ENCODE data around the gene CYP26B1.
A peak's percentile ranks its signal among the peaks of the same experiment; 100 is the strongest.

The CYP26B1 gene

DNA sequence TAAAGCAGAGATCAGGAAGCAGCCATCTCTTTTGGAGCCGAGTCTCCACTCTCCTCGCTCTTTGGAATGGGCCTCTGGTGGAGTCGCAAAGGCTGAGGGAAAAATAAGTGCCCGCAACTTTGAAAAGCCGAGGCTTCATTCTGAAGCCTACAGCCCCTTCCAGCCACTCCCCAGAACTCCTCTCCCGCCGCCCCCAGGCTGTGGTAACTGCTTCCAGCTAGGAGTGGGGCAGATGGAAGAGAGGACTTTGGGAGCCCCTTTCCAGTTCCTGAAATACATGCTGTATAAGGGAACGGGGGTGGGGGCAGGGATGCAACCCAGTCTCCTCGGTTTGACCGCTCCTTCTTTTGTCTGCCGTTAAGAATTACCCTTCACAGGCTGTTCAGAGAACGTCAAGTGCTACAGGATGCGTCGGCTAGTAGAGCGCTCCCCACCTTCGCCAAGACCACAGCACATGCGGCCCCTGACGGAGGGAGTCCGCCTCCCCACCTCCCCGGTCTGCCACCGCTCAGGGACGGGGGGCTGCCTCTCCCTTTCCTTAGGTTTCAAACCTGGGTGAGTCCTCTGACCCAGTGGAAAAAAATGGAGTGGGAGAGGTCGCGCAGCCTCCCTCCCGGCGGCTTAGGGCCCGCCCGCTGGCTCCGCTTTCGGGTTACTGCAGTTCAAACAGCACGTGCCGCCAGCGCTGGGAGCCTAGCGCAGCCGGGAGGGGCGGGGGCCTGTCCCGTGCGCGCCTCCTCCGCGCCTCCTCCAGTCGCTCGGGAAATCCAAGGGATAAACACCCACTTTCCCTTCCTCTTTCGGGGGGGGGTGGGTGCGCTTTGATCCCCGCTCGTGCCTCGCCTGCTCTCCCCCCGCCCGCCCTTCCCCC, 4.9 kb downstream of the CYP26B1 start:
- ATAC-seq, result 0 out of 3 replicates have a peak, but pooled peaks have one; percentile 12
- TF ChIP-seq ZFP30 (CRISPR knock-in tag; IDR thresholded peaks at IDR 0.05) (peak; percentile 2; the same call in 1 of the 2 replicates), CSDC2 (CRISPR knock-in tag; IDR thresholded peaks at IDR 0.05) (no peak)

DNA sequence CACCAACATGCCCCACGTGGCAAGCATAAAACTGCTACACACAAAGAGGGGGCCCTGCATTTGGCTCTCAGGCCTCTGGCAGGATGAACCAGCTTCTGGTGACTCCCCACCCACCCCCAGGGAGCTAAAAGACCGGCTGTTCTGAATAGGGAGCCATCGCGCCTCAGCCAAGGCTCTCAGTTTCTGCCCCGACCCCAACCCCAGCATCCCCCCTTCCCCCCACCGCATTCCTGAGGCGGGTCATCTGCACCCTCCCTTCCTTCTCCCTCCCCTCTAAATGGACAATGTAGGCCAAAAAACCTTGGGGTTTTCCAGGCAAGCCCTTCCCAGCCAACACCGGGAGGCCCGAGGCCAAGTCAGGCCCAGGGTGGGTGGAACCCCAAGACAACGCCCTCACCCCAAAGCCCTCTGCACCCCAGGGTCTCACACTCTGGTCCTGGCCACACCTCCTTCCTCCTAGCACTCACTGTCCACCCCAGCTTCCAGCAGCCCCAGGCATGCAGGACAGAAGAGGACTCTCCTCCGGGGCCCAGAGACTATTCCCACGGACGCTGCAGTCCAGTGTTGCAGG, 5.7 kb downstream of the CYP26B1 start:
- TF ChIP-seq SNAI2 (CRISPR knock-in tag; IDR thresholded peaks at IDR 0.05) (no peak), ZNF565 (CRISPR knock-in tag; conservative IDR thresholded peaks at IDR 0.05; ENCODE audit: low read depth) (no peak), RARB (CRISPR knock-in tag; IDR thresholded peaks at IDR 0.05) (no peak), ESRRG (CRISPR knock-in tag; IDR thresholded peaks at IDR 0.05) (no peak), ZFP3 (CRISPR knock-in tag; IDR thresholded peaks at IDR 0.05) (no peak), GLIS3 (CRISPR knock-in tag; IDR thresholded peaks at IDR 0.05) (no peak), ARNTL (CRISPR knock-in tag; IDR thresholded peaks at IDR 0.05; ENCODE audit: borderline replicate concordance, low read depth) (no peak), PPARA (CRISPR knock-in tag; IDR thresholded peaks at IDR 0.05; ENCODE audit: borderline replicate concordance) (no peak), ZNF8 (CRISPR knock-in tag; IDR thresholded peaks at IDR 0.05) (no peak), ZFP30 (CRISPR knock-in tag; IDR thresholded peaks at IDR 0.05) (no peak), TOX (CRISPR knock-in tag; IDR thresholded peaks at IDR 0.05; ENCODE audit: borderline replicate concordance) (no peak), ZC3H10 (CRISPR knock-in tag; IDR thresholded peaks at IDR 0.05) (no peak)
- TF ChIP-seq, protein P1, sequence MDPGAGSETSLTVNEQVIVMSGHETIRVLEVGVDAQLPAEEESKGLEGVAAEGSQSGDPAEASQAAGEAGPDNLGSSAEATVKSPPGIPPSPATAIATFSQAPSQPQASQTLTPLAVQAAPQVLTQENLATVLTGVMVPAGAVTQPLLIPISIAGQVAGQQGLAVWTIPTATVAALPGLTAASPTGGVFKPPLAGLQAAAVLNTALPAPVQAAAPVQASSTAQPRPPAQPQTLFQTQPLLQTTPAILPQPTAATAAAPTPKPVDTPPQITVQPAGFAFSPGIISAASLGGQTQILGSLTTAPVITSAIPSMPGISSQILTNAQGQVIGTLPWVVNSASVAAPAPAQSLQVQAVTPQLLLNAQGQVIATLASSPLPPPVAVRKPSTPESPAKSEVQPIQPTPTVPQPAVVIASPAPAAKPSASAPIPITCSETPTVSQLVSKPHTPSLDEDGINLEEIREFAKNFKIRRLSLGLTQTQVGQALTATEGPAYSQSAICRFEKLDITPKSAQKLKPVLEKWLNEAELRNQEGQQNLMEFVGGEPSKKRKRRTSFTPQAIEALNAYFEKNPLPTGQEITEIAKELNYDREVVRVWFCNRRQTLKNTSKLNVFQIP (CRISPR knock-in tag; IDR thresholded peaks at IDR 0.05; ENCODE audit: borderline replicate concordance, low read depth), result no peak
- TF ChIP-seq, protein P2, sequence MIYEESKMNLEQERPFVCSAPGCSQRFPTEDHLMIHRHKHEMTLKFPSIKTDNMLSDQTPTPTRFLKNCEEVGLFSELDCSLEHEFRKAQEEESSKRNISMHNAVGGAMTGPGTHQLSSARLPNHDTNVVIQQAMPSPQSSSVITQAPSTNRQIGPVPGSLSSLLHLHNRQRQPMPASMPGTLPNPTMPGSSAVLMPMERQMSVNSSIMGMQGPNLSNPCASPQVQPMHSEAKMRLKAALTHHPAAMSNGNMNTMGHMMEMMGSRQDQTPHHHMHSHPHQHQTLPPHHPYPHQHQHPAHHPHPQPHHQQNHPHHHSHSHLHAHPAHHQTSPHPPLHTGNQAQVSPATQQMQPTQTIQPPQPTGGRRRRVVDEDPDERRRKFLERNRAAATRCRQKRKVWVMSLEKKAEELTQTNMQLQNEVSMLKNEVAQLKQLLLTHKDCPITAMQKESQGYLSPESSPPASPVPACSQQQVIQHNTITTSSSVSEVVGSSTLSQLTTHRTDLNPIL (CRISPR knock-in tag; IDR thresholded peaks at IDR 0.05; ENCODE audit: low read depth), result no peak
- no peak for ATAC-seq

DNA sequence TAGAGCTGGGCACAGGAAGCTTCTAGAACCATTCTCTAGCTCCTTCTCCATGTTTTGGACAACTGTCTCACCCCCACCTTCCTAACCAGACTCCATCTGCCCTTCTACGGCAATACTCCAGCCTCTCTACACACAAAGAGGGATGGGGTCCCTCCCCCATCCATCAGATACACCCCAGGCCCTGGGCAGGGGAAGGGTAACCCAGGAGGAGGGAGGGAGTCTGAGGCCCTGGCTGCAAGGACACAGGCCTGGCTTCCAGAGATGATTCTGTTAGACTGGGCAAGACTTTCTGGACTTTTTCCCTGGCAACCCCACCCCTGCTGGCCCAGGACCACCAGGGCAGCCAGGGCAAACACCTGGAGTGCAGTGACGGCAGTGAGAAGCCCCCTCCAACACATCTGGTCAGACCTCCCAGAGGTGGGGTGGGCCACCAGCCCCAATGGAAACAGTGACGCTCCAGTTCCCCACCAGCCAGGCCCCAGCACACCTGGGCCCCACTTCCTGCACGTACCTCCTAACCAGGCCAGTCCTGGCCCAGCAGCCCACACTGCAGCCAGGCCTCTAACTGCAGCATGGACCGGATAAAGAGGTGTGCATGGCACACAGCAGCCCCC, 6.5 kb downstream of the CYP26B1 start:
- ATAC-seq, result no peak
- no peak for TF ChIP-seq ZNF70 (CRISPR knock-in tag; IDR thresholded peaks at IDR 0.05)
- TF ChIP-seq, protein P3, sequence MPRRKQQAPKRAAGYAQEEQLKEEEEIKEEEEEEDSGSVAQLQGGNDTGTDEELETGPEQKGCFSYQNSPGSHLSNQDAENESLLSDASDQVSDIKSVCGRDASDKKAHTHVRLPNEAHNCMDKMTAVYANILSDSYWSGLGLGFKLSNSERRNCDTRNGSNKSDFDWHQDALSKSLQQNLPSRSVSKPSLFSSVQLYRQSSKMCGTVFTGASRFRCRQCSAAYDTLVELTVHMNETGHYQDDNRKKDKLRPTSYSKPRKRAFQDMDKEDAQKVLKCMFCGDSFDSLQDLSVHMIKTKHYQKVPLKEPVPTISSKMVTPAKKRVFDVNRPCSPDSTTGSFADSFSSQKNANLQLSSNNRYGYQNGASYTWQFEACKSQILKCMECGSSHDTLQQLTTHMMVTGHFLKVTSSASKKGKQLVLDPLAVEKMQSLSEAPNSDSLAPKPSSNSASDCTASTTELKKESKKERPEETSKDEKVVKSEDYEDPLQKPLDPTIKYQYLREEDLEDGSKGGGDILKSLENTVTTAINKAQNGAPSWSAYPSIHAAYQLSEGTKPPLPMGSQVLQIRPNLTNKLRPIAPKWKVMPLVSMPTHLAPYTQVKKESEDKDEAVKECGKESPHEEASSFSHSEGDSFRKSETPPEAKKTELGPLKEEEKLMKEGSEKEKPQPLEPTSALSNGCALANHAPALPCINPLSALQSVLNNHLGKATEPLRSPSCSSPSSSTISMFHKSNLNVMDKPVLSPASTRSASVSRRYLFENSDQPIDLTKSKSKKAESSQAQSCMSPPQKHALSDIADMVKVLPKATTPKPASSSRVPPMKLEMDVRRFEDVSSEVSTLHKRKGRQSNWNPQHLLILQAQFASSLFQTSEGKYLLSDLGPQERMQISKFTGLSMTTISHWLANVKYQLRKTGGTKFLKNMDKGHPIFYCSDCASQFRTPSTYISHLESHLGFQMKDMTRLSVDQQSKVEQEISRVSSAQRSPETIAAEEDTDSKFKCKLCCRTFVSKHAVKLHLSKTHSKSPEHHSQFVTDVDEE (CRISPR knock-in tag; IDR thresholded peaks at IDR 0.05), result no peak
- TF ChIP-seq TOX (CRISPR knock-in tag; IDR thresholded peaks at IDR 0.05; ENCODE audit: borderline replicate concordance), result no peak
- TF ChIP-seq OSR1 (CRISPR knock-in tag; IDR thresholded peaks at IDR 0.05), result no peak
- no peak for TF ChIP-seq ARNTL (CRISPR knock-in tag; IDR thresholded peaks at IDR 0.05; ENCODE audit: borderline replicate concordance, low read depth)
- TF ChIP-seq, protein P2 (CRISPR knock-in tag; IDR thresholded peaks at IDR 0.05; ENCODE audit: low read depth), result no peak
- TF ChIP-seq SNAI2 (CRISPR knock-in tag; IDR thresholded peaks at IDR 0.05), result no peak
- no peak for TF ChIP-seq ISL1 (CRISPR knock-in tag; IDR thresholded peaks at IDR 0.05)

DNA sequence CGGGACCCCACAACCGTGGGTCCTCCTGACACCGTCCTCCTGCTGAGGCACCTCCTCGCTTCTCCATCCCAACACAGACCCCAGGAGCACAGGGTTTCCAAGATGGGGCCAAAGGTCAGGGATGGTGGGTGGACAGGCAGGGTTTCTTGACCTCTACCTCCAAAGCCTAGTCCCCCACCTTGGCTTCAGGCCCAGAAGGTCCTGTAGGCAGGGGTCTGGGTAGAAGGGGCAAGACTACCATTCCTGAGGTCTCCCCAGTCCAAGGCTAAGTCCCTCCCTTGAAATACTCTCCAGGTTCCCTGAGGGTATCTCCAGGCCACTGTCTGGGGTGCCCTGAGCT, 7.1 kb downstream of the CYP26B1 start:
- no peak for ATAC-seq
- TF ChIP-seq, protein P2 (CRISPR knock-in tag; IDR thresholded peaks at IDR 0.05; ENCODE audit: low read depth), result no peak
- no peak for TF ChIP-seq ZFP3 (CRISPR knock-in tag; IDR thresholded peaks at IDR 0.05)
- TF ChIP-seq, protein P4, sequence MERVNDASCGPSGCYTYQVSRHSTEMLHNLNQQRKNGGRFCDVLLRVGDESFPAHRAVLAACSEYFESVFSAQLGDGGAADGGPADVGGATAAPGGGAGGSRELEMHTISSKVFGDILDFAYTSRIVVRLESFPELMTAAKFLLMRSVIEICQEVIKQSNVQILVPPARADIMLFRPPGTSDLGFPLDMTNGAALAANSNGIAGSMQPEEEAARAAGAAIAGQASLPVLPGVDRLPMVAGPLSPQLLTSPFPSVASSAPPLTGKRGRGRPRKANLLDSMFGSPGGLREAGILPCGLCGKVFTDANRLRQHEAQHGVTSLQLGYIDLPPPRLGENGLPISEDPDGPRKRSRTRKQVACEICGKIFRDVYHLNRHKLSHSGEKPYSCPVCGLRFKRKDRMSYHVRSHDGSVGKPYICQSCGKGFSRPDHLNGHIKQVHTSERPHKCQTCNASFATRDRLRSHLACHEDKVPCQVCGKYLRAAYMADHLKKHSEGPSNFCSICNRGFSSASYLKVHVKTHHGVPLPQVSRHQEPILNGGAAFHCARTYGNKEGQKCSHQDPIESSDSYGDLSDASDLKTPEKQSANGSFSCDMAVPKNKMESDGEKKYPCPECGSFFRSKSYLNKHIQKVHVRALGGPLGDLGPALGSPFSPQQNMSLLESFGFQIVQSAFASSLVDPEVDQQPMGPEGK (CRISPR knock-in tag; IDR thresholded peaks at IDR 0.05; ENCODE audit: borderline replicate concordance), result no peak
